Measurements from ENCODE around the gene NMRK1.

The NMRK1 gene

DNA sequence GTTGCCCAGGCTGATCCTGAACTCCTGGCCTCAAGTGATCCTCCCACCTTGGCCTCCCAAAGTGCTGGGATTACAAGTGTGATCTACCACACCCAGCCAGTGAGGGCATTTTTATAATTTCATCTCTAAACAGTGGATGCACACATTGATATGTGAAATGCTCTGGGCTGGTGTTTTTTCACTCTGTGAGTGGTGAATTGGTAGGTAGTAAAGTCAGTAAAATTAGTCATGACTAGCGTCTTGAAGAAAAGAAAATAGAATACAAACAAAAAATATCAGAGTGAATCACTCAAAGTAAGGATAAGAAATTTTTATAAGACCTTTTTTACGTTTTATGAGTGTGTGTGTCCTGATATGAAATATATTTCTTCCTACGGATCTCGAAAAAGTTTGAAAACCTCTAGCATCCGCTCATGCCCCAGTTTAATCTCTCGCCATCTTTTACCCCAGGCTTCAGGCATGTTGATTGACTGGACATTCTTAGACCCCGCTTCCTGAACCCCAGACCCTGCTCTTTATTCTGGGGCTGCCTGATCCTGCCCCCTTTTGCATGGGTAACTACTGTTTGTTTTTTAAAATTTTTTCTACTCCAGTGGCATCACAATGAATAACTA lies 14.3 kb upstream of the NMRK1 start:
- no peak for DNase-seq (ENCODE audit: low read depth in 2 of 2)

DNA sequence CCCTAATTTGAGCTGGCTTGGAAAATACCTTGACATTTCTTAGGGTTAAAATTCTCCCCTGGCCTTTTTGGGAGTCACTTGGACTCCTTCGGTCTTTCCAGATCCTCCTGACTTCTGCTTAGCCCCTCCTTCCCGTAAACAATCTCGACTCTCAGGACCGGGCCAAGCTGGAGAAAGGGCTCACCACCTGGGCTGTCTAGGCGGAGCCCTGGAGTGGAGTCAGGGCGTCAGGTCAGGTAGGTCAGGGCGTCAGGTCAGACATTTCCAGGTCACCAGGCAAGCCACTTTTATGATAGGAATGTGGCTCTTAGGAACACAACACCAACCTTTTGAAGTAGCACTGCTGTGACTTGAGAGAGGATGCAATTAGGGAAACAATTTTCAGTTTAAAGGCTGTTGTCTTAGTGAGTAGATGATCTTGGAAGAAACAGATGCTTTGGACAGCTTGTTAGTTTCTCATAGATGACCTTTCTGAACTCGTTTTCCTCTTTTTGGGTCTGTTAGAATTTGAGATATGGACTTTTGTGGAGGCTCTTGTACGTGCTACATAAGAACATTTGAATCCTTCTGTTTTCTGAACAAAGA lies 13.1 kb upstream of the NMRK1 start:
- no peak for DNase-seq (ENCODE audit: low read depth in 2 of 2)

DNA sequence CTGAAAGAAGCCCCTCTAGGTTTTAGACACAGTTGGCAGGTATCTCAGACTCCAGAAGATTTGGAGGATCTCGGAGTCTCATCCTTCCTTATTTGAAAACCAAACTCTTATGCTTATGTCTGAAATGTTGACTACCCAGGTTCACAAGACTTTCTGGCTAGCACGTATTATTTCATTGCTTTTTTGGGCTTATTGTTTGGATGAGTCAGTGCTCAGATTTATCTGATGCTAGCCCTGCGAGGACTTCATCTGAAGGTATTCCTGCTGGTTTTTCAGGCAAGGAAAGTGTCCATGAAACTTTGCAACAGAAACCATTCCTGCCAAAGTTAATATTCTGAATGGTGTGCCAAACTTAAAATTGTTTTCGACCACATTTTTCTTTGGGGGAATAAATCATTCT lies 8.8 kb upstream of the NMRK1 start:
- no peak for DNase-seq (ENCODE audit: low read depth in 2 of 2)

DNA sequence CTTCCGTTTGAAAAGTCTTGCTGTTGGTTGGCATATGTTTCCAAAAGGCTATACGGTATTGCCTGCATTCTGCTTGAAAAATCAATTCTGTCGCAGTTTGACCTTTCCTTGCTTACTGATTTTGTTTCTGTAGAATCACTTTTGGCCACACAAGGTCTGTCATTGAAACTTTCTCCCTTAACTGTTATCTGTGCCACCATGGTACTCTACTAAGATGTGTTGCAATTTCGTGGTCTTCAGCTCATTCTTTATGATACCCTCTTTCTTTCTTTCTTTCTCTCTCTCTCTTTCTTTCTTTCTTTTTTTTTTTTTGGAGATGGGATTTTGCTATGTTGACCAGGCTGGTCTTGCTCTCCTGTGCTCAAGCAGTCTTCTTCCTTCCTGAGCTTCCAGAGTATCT lies 4.8 kb upstream of the NMRK1 start:
- DNase-seq (ENCODE audit: low read depth in 2 of 2) = no peak

DNA sequence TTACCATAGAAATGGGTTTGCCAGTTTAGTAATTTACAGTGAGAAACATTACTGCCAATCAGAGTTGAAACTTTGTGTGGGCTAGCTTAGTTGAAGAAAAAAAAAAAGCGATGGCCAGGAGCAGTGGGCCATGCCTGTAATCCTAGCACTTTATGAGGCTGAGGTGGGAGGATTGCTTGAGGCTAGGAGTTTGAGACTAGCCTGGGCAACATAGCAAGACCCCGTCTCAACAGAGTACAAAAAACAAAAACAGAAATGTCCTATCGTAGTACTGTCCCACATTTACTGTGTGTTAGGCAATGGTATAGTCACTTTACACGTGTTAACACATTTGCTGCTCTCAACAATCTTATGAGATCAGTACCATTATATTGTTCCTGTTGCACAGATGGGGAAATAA lies 2.6 kb upstream of the NMRK1 start:
- no peak for DNase-seq (ENCODE audit: low read depth in 2 of 2)

DNA sequence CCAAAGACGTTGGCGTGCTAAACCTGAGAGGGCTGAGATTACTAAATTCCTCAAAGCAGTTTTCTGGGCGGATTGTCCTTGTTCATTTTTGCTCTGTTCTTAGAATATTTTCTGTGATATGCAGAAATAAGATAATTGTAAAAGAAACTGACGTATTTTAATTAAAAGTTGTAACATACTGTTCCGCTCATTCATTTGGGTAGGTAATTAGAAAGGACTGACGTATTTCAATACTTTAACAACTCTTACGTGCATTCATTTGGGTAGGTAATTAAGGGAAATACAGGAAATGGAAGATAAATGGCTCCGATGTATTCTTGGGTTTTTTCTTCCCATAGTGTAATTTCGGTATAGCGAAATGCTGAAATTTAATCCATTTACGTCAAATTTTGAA lies 1.4 kb upstream of the NMRK1 start:
- no peak for DNase-seq (ENCODE audit: low read depth in 2 of 2)

DNA sequence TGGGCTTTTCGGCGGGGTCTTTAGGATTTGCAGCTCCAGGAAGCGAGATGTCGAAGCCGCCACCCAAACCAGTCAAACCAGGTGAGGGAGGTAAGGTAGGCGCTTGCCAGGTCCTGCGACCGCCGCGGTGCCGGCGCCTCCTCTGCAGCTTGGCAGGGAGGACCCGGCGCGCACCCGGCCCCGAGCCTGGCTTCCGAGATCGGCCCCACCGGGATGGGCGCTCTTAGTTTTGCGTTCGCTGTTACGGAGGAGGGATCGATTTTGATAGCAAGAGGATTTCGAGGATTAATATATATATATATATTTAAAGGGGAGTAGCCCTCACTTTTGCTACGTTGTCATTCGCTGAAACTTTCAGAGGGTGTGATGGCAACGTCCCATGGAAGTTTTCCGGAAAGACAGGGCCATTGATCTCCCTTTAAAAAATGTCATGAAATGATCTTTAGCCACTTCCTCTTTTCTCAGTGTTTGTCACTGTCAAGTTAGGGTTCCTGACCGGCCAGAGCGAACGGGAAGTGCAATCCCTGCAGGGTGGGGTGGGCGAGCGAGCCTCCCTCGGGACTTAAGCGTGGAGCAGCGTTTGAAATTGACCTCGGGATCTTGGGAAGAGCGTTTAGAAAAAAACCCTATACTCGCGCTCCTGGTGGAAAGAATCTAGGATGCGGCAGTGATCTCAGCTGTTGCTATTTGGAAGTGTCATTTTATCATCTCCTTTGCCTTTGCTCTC lies 854 bp upstream of the NMRK1 start:
- peak in 1 of 2 donors; percentile 19 for DNase-seq (ENCODE audit: low read depth in 2 of 2)

DNA sequence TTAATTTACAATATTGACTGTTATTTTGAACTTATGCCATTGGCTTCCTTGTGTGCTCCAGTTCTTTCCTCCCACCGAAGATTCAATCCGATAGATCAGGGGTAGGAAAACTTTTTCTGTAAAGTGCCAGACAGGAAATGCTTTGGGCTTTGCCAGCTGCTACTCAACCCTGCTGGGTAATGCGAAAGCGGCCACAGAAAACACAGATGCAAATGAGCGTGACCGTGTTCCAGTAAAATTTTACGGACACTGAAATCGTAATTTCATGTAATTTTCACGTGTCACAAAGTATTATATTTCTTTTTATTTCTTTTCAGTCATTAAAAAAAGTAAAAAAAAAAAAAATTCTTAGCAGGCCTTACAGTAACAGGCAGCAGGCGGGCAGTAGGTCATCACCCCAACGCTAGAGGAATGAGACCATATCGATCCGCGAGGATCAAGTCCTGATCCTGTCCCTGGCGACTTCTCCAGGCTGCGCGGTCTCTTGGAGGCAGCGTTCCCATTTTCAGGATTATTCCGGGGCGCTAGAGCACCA lies 599 bp downstream of the NMRK1 start:
- DNase-seq (ENCODE audit: low read depth in 2 of 2) = peak in 1 of 2 donors; percentile 18

DNA sequence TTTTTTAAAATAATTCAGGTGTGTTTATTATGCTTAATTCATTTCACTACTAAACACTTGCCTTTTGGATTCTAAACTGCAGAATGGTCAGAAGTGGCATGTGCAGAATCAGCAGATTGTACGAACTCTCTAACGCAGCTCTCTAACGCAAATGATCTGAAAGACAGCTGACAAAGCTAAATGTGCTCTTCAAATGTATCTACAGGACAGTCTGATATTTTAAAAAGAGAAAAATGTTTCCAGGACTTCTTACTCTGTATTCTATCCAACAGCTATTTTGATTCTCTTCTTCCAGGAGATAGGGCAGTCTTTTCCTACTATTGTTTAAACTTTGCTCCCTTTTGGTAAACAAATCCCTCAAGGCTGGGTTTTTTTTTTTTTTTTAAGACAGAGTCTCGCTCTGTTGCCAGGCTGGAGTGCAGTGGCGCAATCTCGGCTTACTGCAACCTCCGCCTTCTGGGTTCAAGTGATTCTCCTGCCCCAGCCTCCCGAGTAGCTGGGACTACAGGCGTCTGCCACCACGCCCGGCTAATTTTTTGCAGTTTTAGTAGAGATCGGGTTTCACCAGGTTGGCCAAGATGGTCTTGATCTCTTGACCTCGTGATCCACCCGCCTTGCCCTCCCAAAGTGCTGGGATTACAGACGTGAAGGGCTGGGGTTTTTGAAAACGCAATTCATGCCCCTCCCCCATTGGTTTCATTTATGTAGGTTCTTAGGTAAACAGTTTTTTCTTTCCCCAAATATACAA lies 1.2 kb downstream of the NMRK1 start:
- DNase-seq (ENCODE audit: low read depth in 2 of 2) = no peak

DNA sequence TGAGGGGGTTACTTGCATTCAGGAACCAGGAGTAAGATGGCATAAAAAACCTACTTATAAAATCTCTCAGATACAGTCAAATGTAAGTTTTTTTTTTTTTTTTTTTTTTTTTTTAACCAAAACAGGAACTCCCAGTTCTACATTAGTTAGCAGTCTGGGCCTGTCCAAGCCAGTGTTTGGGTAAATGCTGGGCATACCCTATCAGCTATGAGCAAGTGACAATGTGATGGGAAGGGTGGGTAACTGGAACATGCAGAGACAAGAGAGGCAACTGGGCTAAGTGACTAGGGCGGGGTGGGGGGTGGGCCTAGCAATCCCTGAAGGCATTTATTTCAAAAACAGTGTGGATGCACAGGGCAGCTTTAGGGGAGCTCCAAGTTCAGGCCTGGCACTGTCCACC lies 2.3 kb downstream of the NMRK1 start:
- no peak for DNase-seq (ENCODE audit: low read depth in 2 of 2)

DNA sequence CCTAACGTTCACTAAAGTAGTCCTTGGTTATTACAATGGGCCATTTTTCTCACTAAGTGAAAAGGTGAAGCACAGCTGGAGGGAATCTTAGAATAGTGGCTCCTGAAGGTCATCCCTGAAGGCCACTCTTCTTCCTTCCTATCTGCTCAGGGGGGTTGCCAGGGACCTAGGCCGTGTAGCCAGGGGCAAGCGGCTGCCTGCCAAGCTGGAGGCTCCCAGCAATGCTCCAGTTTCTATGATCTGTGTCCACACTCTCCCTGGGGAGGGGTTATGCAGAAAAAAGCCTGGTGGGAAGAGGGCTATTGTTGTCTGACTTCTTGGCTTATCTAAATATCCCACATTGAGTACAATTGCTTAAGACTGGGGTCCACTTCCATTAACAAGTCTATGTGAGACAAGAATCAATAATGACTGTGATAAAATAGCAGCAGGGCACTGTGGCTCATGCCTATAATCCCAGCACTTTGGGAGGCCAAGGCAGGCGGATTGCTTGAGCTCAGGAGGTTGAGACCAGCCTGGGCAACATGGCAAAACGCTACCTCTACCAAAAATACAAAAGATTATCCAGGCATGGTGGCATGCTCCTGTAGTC lies 3.8 kb downstream of the NMRK1 start:
- no peak for DNase-seq (ENCODE audit: low read depth in 2 of 2)

DNA sequence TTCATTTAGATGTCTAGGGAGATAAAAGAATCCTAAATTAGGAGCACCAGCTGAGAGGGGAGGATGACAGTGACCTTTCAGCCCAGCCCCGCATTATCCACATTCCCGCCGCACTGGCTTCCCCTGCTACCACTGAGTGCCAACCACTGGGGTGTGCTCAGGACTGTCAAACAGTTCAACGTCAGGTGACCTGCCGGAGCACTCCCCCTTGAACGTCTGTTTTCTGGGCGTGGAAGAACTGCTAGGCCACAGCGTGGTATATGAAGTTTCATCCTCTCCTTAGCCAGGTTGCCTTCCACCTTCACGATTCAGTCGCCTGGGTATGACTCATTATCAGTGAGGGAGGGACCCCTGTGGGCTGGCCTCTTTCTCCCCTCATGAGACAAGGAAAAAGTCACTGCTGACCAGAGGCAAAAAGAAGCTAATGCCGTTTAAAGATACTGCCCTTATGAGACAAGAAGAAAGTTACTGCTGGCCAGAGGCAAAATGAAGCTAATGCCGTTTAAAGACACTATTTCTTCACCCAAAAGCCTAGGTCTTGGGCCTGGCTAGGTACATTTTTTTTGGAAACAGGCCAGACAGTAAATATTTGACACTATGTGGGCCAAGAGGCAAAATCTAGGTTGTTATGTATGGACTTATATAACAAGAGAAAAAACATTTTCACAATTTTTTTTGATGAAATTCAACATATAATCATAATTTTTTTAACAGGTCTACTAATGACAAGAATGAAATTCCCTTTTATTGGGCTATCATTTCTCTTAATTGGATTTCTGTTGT lies 4.6 kb downstream of the NMRK1 start:
- DNase-seq (ENCODE audit: low read depth in 2 of 2) = no peak

DNA sequence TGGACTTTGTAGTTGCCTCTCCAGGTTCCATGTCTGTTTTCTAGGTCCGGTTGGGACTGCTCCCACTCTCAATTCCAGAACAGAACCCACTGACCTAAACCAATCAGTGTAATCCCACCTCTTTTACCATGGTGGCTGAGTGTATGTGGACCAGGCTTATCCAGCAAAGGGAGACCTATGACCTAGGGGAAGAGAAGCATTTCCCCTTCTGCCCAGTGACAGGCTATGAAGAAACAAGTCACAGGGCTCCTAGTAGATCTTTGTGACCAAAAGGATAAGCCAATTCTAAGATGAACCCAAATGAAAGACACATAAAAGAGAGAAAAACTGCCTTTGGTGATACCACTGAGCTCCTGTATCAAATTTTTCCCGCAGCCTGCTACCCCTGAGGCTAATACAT lies 6.3 kb downstream of the NMRK1 start:
- no peak for DNase-seq (ENCODE audit: low read depth in 2 of 2)

DNA sequence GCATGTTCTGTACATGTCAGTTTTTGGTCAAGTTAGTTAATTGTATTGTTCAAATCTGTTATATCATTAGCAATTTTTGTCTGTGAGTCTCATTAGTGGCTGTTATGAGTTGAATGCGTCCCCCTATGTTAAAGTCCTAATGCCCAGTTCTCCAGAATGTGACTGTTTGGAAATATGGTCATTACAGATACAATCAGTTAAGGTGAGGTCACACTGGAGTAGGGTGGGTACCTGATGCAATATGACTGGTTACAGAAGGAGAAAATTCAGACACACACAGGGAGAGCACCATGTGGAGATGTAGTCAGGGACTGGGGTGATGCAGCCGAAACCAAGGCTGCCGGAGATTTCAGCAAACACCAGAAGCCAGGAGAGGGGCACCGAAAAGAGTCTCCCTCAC lies 15.1 kb downstream of the NMRK1 start:
- DNase-seq (ENCODE audit: low read depth in 2 of 2) = no peak

DNA sequence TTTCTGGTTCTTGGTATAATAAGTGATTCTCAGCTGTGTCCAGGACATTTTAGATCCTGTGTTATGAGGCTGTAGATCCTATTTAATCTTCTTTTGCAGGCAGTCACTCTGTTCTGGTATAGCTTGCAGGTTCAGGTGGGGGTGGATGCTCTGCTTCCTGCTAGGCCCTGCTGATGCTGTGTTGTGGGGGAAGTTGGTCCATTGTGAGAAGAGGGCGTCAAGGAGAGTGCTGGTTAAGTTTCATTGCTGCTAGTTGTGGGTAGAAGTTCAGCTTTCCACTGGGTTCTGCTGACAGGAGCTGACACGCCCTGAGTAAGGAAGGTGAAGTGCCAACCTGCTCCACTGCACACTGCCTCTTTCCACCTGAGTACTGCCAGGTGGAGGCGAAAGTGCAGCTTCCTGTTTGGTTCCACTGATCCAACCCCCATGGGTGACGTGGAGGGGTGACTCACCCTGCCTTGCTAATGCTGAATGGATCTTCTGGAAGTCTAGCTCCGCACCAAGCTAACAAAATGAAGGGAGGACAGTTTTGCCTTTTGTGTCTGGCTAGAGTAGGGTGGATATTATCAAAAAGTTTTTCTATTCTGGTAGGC lies 16.3 kb downstream of the NMRK1 start:
- DNase-seq (ENCODE audit: low read depth in 2 of 2) = peak in 1 of 2 donors; percentile 48

DNA sequence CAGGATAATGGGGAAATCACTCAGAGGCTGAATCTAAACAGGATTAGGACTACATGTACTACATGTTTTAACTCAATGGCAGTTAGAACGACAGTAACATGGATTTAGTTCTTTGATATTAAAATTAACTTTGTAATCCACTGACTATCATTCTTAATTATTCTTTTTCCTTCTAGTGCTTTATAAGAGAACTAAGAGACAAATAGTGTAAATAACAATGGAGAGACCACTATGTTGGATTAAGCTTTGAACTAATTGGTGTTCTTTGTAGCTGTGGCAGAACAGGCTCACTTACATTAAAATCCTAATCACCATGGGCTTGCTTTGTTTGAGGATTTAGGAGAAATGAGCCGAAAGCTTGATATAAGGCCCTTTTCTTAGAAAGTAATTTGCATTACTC lies 18.8 kb downstream of the NMRK1 start:
- DNase-seq (ENCODE audit: low read depth in 2 of 2) = no peak

DNA sequence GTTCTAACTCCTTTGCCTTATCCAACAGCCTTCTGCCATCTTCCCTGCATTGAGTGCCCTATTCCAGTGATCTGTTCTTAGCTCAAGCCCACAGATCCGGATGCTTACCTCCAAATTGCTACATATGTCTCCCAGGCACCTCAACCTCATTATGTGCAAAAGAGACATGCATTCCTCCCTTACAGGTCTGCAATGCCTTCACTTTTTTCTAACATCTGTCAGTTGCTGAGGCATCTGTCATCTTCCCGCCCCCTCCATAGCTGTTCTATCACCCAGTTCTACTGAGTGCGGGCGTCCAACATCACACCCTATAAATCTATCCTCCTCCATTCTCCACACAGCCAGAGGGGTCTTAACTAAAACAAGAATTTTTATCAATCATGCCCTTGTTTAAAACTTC lies 20.1 kb downstream of the NMRK1 start:
- no peak for DNase-seq (ENCODE audit: low read depth in 2 of 2)

DNA sequence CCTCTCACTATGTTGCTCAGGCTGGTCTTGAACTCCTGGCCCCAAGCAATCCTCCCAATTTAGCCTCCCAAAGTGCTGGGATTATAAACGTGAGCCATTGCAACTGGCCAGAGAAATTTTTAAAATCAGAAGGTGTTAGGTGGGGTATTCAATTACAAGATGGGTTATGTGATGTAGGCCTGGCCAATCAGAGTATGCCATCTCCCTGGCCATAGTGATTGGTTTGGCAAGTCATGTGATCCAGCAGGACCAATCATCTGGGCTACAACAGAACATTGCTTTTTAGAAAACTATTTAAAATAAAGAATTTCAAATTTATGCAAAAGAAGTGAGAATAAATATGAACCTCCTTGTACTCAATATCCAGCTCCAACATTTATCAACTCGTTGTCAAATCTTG lies 22.4 kb downstream of the NMRK1 start:
- no peak for DNase-seq (ENCODE audit: low read depth in 2 of 2)

DNA sequence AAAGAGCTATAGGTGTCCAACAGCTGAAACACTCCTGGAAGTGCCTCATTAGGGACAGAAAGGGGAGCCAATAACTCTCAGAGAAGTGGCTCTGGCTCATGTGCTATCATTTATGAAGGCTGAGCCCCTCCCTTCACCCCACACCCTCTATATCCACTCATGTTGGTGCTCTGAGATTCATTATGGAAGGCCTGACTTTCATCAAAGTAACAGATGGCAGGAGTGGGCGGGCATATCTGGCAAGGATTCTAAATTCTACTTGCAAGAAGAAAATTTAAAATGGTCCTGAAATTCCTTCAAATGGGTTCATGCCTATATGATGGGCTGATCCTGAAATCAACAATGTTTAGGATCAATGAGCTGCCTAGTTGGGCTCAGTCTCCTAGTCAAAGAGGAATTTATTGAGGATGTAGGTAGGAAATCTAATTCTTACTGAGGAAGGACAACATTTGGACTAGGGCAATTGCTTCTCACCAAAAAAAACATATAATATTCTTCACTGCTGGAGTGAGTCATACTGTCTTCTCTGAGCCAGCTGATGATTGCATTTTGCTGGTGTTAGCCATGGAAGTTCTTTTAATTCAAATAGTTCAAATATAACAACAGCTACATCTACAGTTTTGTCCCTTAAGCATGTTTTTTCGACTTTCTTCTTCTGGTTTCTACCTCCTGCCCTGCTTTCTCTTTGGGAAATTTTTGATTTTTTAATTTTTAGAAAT lies 23.5 kb downstream of the NMRK1 start:
- DNase-seq (ENCODE audit: low read depth in 2 of 2) = no peak
